AG10803 (cell line): ENCODE measurements around the gene ACAD11.
A peak's percentile ranks its signal among the peaks of the same experiment; 100 is the strongest.

Experiments
- DNase-seq: peaks from one replicate; pipeline ENCODE4 v3.0.0; 2010; ENCODE audit warnings: low read depth
- H3K4me3 ChIP-seq: 2 replicates; pipeline ENCODE4 v1.5.1; 2011; ENCODE audit warnings: mild to moderate bottlenecking, low read length, control low read depth
- TF ChIP-seq, protein P1 (sequence below): conservative IDR thresholded peaks from 2 replicates; pipeline ENCODE4 v1.5.1; 2011; ENCODE audit warnings: mild to moderate bottlenecking, low read length, control low read depth, inconsistent platforms

Gene ACAD11

DNA sequence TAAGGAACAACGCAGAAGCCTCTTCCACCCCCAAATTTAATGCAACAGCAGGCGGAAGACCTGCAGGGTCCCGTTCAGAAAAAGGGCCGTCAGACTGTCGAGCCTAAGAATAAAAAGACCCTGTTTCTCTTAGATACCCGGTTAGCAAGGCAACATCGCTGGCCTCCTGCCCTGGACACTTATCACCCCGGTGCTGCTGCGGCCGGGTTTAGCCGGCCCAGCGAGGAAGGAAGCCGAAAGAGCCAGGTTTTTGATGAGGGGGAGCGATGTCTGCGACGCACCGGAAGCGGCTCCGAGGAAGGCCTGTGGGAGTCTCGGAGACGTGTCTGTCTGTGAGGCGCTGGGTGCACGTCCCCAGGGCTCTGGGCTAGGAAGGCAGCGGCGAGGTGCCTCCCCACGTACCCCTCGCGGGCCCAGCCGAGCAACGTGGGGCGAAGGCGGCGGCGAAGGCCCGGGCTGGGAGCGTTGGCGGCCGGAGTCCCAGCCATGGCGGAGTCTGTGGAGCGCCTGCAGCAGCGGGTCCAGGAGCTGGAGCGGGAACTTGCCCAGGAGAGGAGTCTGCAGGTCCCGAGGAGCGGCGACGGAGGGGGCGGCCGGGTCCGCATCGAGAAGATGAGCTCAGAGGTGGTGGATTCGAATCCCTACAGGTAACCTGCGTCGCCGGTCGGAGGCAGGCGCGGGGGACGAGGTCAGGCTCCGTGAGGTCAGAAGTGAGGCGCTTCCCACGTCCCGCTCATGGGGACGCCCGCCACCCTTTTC is 622 bp upstream of the ACAD11 start, which contains the start of gene UBA5:
UBA5 (plus strand) TSS at position 278 of the 759 bp plus-strand sequence; CDS start at position 487, 209 bp downstream.
- peak; percentile 63 for DNase-seq
- TF ChIP-seq, protein P1, sequence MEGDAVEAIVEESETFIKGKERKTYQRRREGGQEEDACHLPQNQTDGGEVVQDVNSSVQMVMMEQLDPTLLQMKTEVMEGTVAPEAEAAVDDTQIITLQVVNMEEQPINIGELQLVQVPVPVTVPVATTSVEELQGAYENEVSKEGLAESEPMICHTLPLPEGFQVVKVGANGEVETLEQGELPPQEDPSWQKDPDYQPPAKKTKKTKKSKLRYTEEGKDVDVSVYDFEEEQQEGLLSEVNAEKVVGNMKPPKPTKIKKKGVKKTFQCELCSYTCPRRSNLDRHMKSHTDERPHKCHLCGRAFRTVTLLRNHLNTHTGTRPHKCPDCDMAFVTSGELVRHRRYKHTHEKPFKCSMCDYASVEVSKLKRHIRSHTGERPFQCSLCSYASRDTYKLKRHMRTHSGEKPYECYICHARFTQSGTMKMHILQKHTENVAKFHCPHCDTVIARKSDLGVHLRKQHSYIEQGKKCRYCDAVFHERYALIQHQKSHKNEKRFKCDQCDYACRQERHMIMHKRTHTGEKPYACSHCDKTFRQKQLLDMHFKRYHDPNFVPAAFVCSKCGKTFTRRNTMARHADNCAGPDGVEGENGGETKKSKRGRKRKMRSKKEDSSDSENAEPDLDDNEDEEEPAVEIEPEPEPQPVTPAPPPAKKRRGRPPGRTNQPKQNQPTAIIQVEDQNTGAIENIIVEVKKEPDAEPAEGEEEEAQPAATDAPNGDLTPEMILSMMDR: no peak
- peak within 1 kb of the TSS; percentile 78 for H3K4me3 ChIP-seq

DNA sequence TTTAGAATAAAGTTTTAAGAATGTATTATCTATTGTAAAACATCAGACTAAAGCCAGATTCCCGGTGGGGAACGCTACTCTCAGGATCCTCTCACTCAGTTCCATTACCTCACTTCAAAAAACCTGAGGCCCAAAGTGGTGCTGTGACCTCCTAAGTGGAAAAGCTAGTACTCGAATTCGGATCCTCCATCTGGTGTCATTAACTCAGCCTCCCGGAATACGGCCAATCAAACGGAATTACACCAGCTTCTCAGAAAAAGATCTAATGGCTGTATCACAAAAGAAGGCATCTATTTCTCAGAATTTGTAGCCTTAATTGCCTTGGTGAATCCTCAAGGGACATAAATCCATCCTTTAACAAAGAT is 627 bp downstream of the ACAD11 start:
- peak overlapping the region; percentile 78 for H3K4me3 ChIP-seq
- DNase-seq: no peak
- TF ChIP-seq, protein P1: no peak

DNA sequence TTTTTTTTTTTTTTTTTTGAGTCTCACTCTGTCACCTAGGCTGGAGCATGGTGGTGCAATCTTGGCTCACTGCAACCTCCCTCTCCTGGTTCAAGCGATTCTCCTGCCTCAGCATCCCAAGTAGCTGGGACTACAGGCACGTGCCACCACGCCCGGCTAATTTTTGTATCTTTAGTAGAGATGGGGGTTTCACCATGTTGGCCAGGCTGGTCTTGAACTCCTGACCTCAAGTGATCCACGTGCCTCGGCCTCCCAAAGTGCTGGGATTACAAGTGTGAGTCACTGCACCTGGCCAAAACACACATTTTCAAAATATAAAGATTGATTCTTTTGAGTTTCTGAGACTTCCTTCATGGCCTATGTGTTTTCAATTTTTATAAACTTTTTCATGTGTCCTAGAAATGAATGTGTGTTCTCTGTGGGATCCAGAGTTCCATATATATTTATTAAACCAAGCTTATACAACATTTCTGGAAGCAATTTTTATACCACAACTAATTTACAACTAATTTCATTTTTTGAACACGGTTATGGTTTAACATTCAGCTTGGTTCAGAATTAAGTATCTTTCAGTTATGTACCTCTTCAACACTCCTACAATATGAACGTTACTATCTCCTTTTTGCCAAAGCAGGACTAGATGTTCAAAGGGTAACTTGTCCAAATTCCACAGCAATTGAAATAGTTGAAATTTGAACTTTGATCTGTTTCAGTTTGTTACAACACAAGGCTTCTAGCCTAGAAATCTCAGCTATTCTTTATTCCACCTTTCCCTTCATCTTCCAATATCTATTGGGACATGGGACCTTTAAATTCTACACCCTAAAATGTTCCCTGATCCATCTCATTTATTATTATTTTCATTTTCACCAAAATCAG is 1.5 kb downstream of the ACAD11 start:
- H3K4me3 ChIP-seq: peak overlapping the region; percentile 78
- TF ChIP-seq, protein P1: no peak

DNA sequence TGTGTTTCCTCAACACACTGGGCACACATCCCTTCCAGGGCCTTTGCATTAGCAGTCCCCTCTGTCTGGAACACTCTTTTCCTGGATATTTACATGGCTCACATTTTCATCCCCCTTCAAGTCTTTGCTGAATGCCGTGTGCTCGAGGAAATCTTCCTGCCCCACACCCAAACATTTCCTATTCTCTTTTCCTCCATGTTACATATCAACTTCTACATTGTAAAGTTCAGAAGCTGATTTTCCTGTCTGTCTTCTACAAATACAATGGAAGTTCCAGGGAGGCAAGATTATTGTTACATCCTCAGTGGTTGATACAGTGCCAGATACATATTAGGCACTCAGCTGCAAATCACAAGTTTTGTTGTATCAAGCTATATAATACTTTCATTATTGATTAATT is 4.1 kb downstream of the ACAD11 start:
- H3K4me3 ChIP-seq: no peak overlapping the region
- TF ChIP-seq, protein P1: no peak
- no peak for DNase-seq

More for the DNA sequence above, 1.5 kb downstream of the ACAD11 start:
- no peak for DNase-seq

DNA sequence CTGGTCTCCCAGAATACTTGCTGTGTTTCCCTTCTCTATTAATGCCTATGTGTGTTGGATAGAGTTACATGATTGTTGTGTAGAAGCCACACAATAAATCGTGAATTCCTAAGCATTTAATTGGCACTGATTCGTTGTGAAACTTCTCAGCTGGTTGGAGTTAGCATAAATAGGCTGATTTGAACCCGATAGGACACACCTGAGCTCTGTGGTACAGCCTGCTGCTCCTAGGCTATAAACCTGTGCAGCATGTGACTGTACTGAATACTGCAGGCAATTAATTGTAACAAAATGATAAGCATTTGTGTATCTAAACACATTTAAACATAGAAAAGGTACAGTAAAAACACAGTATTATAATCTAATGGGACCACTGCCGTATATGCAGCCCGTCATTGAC is 4.9 kb downstream of the ACAD11 start:
- peak; percentile 59 for DNase-seq
- TF ChIP-seq, protein P1: no peak
- no peak overlapping the region for H3K4me3 ChIP-seq

DNA sequence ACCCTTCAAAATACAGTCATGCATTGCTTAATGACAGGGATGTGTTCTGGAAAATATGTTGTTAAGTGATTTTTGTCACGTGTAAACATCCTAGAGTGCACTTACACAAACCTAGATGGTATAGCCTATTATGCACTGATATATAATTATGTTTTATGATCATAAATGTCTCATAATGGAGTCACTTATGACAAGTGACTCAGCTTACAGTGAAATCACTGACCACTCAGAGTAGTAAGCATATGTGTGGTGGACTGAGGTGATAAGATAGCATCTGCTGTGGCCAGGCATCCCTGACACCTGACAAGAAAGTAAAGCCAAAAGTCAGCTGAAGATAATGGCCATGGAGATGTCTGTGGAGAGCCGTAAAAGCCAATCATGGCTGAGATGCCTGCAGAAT is 5.4 kb downstream of the ACAD11 start:
- TF ChIP-seq, protein P1: no peak
- no peak overlapping the region for H3K4me3 ChIP-seq
- no peak for DNase-seq
